ENCODE results near the gene FASLG. TPM values are rescaled to one million over a fixed set of nuclear protein-coding genes. Genes with fewer than 3 reads are reported as not detected.

Gene FASLG
- total and polyA plus RNA-seq, 10 of the 15 experiments (the other 5 are each of a cell fraction or from before 2014, with no cell fraction given) = 0.05 to 4.0 (median 0.09) TPM; not detected in 2

DNA sequence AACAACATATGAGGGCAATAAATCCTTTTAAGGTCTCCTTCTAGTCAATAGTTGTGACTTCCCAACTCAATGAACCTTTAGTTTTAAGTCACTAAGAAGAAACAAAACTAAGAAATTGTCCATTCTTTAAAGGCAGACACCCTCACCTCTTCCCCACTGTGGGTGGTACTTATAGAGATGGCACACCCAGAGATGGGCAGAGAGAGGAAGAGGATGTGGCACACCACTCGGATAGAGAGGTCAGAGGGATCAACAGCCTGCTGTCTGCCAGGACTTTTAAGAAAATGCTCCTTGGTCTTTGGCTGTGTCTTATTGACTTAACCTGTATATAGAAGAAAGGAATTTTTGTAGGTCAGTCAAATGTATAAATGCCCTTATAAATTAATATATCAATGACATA, 45.1 kb downstream of the FASLG start (continued):
- TF ChIP-seq SMAD1 (IDR thresholded peaks at IDR 0.05; ENCODE audit: low read depth, partially characterized antibody) = no peak
- TF ChIP-seq SIX5 (IDR thresholded peaks at IDR 0.05; ENCODE audit: low read depth, low read length, severe bottlenecking) = no peak
- no peak for TF ChIP-seq POLR2AphosphoS2 (IDR thresholded peaks at IDR 0.05; ENCODE audit: low read depth, low read length)
- TF ChIP-seq, protein P1, sequence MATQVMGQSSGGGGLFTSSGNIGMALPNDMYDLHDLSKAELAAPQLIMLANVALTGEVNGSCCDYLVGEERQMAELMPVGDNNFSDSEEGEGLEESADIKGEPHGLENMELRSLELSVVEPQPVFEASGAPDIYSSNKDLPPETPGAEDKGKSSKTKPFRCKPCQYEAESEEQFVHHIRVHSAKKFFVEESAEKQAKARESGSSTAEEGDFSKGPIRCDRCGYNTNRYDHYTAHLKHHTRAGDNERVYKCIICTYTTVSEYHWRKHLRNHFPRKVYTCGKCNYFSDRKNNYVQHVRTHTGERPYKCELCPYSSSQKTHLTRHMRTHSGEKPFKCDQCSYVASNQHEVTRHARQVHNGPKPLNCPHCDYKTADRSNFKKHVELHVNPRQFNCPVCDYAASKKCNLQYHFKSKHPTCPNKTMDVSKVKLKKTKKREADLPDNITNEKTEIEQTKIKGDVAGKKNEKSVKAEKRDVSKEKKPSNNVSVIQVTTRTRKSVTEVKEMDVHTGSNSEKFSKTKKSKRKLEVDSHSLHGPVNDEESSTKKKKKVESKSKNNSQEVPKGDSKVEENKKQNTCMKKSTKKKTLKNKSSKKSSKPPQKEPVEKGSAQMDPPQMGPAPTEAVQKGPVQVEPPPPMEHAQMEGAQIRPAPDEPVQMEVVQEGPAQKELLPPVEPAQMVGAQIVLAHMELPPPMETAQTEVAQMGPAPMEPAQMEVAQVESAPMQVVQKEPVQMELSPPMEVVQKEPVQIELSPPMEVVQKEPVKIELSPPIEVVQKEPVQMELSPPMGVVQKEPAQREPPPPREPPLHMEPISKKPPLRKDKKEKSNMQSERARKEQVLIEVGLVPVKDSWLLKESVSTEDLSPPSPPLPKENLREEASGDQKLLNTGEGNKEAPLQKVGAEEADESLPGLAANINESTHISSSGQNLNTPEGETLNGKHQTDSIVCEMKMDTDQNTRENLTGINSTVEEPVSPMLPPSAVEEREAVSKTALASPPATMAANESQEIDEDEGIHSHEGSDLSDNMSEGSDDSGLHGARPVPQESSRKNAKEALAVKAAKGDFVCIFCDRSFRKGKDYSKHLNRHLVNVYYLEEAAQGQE (IDR thresholded peaks at IDR 0.05; ENCODE audit: low read depth, low read length) = no peak
- TF ChIP-seq ASH2L (IDR thresholded peaks at IDR 0.05; ENCODE audit: borderline replicate concordance, low read depth) = no peak
- no peak for TF ChIP-seq HDAC6 (IDR thresholded peaks at IDR 0.05; ENCODE audit: unreplicated experiment)

DNA sequence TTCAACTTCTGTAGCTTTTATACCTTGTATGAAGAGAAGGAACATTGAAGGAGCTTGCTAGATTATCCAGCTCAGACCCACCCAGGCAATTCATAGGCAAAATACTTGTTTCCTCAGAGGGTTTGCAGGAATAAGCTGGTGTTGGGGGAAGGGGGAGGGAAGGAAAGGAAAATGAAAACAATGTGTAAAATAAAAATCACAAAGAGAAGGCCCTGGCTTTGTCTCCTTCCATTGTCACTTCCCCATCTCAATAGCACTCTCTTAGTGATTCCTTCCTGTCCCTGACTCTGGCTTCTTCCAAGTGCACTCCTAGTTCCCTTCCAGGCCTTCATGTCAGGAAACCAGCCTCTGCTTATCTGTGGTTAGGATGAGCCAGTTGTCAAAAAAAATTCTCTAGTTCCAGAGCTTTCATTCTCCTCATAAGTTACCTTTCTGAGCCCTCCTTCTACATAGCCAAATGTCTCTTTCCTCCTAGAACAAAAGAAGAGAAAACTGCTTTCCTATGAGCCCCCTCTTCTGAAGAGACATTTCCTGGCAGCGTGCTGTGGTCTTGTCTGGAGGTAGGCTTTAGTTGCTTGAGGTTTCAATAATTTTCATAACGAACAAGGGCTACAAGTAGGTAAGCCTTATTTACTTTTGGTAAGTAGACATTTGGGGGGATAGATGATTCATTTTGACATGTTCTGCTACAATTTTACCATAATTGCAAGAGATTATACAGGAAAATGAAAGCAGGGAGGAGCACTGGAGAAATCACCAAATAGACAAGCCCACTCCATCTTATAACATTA, 45.7 kb downstream of the FASLG start:
- H3K4me2 ChIP-seq (ENCODE audit: control insufficient read depth, insufficient read depth) = no peak overlapping the region
- no peaks in the 10 kb centered on the region for H3K9me3 ChIP-seq (replicated peaks; ENCODE audit: control insufficient read depth, insufficient read depth, low read length)
- H2AFZ ChIP-seq (ENCODE audit: control insufficient read depth, low read depth, low read length) = no peak overlapping the region
- ATAC-seq = no peak
- no TSS peak for BruUV-seq (replicated peaks)
- ChIA-PET CTCF (interaction anchor here (1.0 kb wide), 1 partner anchor 702 kb away, joined by 3 read pairs; no protein-coding TSS in a partner anchor), POLR2A (no interaction called here), RAD21 (ENCODE audit: unreplicated experiment) (no interaction called here), SMC1A (ENCODE audit: uncharacterized antibody, unreplicated experiment) (interaction anchor here (1.3 kb wide), 1 partner anchor 10 kb away, joined by 4 read pairs; no protein-coding TSS in a partner anchor)
- in situ Hi-C loops (cut with MboI) = no loop called here
- no peak overlapping the region for H3K27ac ChIP-seq (ENCODE audit: control insufficient read depth, insufficient read depth)
- no peaks in the 10 kb centered on the region for H4K20me1 ChIP-seq (ENCODE audit: control insufficient read depth, insufficient read depth)
- no peaks in the 10 kb centered on the region for H3K4me1 ChIP-seq (ENCODE audit: control insufficient read depth, insufficient read depth, low read length)
- no peak for FAIRE-seq
- 0% methylated on average over 2 of the region's 2 CpGs for WGBS (ENCODE audit: insufficient coverage, insufficient replicate concordance, low lambda C conversion rate, missing lambda C conversion rate)
- DNase-seq (ENCODE audit: low read depth, low spot score) = no peak
- peaks cover 0 to 10% of the 10 kb centered on the region in 2 experiments; a peak in 1 of 4 replicates for H3K27me3 ChIP-seq (replicated peaks in 1 of 2; ENCODE audit: control insufficient read depth in 2 of 2, insufficient read depth in 2 of 2, low read length in 1 of 2)
- no peaks in the 10 kb centered on the region for H3K79me2 ChIP-seq (ENCODE audit: control insufficient read depth, insufficient read depth, low read length)
- H3K9ac ChIP-seq (ENCODE audit: control insufficient read depth, insufficient read depth, low read length) = no peak overlapping the region
- no peaks in the 10 kb centered on the region for H3K36me3 ChIP-seq (ENCODE audit: control insufficient read depth in 2 of 2, insufficient read depth in 2 of 2, low read length in 1 of 2)
- no peak overlapping the region for H3K4me3 ChIP-seq
- intact Hi-C loops (cut with micrococcal nuclease; ENCODE audit: unreplicated experiment) = no loop called here
- TF ChIP-seq SUPT20H (IDR thresholded peaks at IDR 0.05; ENCODE audit: borderline replicate concordance, control insufficient read depth, low read depth, low read length) (no peak), BRCA1 (IDR thresholded peaks at IDR 0.05; ENCODE audit: low read depth, low read length) (no peak), HDAC6 (IDR thresholded peaks at IDR 0.05; ENCODE audit: unreplicated experiment) (no peak)
- TF ChIP-seq, protein P2, sequence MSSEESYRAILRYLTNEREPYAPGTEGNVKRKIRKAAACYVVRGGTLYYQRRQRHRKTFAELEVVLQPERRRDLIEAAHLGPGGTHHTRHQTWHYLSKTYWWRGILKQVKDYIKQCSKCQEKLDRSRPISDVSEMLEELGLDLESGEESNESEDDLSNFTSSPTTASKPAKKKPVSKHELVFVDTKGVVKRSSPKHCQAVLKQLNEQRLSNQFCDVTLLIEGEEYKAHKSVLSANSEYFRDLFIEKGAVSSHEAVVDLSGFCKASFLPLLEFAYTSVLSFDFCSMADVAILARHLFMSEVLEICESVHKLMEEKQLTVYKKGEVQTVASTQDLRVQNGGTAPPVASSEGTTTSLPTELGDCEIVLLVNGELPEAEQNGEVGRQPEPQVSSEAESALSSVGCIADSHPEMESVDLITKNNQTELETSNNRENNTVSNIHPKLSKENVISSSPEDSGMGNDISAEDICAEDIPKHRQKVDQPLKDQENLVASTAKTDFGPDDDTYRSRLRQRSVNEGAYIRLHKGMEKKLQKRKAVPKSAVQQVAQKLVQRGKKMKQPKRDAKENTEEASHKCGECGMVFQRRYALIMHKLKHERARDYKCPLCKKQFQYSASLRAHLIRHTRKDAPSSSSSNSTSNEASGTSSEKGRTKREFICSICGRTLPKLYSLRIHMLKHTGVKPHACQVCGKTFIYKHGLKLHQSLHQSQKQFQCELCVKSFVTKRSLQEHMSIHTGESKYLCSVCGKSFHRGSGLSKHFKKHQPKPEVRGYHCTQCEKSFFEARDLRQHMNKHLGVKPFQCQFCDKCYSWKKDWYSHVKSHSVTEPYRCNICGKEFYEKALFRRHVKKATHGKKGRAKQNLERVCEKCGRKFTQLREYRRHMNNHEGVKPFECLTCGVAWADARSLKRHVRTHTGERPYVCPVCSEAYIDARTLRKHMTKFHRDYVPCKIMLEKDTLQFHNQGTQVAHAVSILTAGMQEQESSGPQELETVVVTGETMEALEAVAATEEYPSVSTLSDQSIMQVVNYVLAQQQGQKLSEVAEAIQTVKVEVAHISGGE (CRISPR knock-in tag; IDR thresholded peaks at IDR 0.05) = no peak
- TF ChIP-seq, protein P3, sequence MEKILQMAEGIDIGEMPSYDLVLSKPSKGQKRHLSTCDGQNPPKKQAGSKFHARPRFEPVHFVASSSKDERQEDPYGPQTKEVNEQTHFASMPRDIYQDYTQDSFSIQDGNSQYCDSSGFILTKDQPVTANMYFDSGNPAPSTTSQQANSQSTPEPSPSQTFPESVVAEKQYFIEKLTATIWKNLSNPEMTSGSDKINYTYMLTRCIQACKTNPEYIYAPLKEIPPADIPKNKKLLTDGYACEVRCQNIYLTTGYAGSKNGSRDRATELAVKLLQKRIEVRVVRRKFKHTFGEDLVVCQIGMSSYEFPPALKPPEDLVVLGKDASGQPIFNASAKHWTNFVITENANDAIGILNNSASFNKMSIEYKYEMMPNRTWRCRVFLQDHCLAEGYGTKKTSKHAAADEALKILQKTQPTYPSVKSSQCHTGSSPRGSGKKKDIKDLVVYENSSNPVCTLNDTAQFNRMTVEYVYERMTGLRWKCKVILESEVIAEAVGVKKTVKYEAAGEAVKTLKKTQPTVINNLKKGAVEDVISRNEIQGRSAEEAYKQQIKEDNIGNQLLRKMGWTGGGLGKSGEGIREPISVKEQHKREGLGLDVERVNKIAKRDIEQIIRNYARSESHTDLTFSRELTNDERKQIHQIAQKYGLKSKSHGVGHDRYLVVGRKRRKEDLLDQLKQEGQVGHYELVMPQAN (conservative IDR thresholded peaks at IDR 0.05) = no peak

Measured in GM12878 (cell line).